Mesenteric fat pad (tissue), 1 donor: ENCODE results near the gene ZC3H15. TPM values are rescaled to one million over a fixed set of nuclear protein-coding genes. Genes with fewer than 3 reads are reported as not detected.
"Not testable (repeated sequence)": the region's sequence is repeated elsewhere in the genome, so short reads cannot be mapped to it uniquely, and the experiment has no call there.

ENCODE experiments used
- DNase-seq: peaks from one replicate; pipeline ENCODE4 v3.0.0-alpha.2; 2020; ENCODE audit warnings: low spot score
- total RNA-seq: library from RNA; stranded (reverse); fragmentation: NEBNext Ultra II Directional; extraction: Animal tissue kit (Norgen Biotek cat#: 25700); gene quantifications from one replicate; pipeline ENCODE4 v1.2.1, GENCODE V29; 2021
- donor health status: DM: yes; HTN: yes; CAD: no.

Gene ZC3H15
- total RNA-seq, 1 donor from 2014 or later, result 59.5 TPM

DNA sequence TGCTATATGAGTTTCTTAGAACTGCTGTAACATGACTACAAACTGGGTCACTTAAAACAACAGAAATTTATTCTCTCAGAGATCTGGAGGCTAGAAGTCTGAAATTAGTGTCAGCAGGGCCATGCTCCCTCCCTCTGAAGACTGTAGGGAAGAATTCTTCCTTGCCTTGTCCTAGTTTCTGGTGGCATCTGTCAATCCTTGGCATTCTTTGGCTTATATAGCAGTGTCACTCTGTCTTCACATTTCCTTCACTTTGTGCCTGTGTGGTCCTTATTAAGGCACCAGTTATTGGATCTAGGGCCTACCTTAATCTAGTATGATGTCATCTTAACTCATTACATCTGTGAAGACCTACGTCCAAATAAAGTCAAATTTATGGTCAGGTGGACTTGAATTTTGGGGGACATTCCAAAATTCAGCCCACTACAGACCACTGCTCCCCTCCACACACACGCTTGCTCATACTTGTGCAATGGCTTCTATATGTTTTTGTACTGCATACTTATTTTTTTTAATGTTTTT is 7.6 kb downstream of the ZC3H15 start:
- DNase-seq, result no peak

DNA sequence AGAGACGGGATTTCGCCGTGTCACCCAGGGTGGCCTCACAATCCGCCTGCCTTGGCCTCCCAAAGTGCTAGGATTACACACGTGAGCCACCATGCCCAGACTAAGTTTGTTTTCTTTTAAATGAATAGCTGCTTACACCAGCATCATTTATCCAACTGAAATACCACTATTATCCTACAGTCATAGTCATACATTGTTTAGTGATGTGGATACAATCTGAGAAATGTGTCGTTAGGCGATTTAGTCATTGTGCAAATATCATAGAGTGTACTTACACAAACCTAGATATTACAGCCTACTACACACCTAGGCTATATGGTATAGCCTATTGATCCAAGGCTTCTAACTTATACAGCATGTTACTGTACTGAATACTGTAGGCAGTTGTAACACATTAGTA is 10.3 kb downstream of the ZC3H15 start:
- no peak for DNase-seq

DNA sequence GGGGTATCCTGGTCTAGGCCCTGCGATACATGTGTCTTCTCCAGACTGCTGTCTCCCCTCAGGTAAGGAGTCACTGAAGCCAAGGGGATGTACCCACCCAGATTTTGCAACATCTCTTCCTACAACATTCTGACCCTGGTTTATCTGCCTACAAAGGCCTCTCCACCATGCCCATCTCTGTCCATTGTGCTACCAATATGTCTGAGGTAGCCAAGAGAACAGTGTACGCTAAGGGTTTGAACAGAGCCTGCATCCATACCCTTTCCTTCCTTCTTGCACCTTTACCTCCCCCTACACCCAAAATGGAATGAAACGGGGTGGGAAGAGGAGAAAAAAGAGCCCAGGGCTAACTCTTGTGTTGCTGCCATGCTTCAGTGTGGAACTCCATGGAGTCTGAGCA is 11.9 kb downstream of the ZC3H15 start:
- no peak for DNase-seq

DNA sequence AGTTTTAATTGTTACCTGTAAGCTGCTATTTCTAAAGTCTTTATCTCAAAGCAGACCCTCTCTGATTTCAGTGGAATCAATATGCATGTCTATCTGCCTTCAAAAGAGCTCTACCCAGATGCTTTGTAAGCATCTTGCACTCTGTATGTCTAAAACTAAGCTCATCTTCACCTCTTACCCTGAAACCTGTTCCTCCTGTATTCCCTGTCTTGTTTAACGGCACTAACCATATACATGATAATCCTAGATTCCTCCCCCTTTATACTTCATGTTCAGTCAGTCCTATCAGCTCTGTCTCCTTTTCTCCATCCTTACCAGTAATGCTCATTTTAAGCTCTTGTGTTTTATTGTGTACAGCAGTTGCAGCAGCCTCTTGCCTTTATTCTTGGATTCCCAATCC is 12.8 kb downstream of the ZC3H15 start:
- no peak for DNase-seq

DNA sequence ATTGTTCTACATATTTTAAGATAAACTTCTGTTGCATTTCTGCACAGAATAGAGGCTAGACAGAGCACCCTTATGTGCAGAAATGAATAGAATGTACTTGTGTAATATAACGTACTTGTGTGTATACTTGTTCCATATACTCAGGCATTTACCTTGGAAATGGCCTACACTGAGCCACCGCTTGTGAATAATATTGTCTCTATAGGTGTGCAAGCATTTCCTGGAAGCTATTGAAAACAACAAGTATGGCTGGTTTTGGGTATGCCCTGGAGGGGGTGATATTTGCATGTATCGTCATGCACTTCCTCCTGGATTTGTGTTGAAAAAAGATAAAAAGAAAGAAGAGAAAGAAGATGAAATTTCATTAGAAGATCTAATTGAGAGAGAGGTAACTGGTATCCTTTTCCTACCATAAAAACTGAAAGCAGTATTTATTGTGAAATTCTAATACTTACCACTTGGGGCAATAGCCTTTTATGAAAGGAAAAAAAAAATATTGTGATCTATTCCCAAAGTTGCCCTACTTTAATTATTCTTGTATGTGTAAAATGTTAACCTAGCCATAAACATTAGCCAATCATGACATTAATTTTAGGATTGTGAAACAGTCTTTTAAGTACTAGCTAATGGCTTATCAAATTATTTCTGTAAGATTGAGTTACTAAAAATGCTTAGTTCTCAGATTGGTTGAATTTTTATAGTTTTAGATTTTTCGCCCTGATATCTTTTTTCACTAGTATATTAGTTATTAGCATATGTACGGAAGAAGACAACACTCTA is 18.0 kb downstream of the ZC3H15 start:
- DNase-seq, result no peak

DNA sequence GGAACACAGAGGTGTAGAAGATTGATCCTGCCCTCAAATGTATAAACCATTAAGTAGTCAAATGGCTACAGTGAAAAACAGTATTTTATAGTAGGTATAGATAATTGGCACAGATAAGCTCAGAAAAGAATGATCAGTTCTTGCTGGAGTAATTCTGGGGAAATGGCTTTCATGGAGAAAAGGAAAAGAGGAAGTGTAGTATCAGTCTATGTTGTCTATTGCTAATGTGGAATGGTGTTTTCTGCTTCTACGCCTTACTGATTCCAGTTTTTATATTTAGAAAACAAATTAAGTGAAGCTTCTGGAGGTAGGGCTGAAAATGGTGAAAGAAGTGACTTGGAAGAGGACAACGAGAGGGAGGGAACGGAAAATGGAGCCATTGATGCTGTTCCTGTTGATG is 22.2 kb downstream of the ZC3H15 start:
- no peak for DNase-seq

DNA sequence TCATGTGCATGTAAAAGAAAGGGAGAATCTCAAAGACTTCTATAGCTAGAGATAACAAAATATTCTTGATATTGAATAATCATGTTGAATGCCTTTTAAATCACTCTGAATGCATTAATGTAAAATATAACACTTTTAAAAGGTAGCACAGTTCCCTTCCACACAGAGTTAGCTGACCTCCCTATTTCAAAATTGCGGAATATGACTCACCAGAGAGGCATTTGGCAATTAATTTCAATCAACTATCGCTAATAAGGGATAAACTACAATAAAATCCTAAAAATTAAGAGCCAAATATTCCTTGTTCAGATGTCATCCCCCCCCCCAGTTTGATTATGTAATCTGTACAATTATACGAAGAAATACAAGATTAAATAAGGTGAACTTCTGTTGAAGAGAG is 29.3 kb downstream of the ZC3H15 start:
- DNase-seq, result no peak

DNA sequence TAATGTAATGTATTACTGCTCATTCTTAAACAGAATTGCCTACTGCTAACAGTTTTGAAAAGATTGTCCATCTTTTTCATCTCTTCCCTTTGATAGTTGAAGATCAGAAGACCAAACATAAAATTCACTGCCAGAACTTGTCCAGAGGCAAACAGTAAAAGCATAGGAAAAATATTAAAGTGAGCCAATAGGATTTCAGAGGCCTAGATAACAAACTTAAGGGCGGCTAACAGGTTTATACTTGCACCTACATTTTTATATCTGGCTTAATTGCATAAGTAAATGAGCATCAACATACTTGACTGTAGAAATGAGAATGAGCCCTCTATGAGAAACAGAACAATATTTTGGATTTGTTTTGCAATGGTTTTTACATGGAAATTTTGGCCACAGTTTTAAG is 30.3 kb downstream of the ZC3H15 start:
- no peak for DNase-seq

DNA sequence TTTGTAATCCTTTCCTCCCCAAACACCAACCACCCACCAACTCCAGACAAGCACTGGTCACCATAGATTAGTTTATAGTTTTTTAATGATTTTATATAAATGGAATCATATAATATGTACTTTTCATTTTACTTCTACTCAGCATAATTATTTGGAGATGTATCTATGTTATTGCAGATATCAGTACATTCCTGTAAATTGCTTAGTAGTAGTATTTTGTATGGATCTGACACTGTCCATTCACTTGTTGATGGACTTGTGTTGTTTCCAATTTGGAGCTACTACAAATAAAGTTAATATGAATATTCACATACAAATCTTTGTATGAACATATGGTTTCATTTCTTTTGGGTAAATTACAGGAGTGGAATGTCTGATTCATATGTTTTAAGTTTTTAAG is 31.0 kb downstream of the ZC3H15 start:
- no peak for DNase-seq

DNA sequence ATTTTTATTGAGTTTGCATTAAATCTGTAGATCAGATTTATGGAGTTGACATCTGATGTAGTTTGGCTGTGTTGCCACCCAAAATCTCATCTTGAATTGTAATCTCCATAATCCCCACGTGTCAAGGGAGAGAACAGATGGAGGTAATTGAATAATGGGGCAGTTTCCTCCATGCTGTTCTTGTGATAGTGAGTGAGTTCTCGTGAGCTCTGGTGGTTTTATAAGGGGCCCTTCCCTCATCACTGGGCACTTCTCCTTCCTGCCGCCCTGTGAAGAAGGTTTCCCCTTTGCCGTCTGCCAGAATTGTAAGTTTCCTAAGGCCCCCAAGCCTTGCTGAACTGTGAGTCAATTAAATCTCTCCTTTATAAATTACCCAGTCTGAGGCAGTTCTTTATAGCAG is 32.2 kb downstream of the ZC3H15 start:
- no peak for DNase-seq

DNA sequence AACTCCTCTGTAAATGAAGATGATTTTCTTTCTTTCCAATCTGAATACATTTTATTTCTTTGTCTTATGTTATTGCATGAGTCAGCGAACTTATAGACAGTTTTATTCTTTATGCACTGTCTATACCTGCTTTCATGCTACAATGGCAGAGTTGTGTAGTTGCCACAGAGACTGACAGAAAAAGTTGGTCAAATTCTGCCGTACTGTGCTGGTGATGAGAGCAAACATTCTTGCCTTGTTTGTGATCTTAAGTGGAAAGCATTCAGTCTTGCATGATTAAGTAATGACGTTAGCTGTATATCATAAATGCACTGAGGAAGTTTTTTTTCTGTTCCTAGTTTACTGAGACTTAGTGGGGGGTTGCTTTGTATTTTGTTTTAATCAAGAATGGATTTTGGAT is 32.9 kb downstream of the ZC3H15 start:
- no peak for DNase-seq

DNA sequence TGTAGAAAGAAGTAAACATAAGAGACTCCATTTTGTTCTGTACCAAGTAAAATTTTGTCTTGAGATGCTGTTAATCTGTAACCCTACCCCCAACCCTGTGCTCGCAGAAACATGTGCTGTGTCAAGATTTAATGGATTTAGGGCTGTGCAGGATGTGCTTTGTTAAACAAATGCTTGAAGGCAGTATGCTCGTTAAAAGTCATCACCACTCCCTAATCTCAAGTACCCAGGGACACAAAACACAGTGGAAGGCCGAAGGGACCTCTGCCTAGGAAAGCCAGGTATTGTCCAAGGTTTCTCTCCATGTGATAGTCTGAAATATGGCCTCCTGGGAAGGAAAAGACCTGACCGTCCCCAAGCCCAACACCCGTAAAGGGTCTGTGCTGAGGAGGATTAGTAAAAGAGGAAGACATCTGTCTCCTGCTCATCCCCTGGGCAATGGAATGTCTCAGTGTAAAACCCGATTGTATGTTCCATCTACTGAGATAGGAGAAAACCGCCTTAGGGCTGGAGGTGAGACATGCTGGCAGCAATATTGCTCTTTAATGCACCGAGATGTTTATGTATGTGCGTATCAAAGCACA is 35.6 kb downstream of the ZC3H15 start:
- not testable (repeated sequence) for DNase-seq

DNA sequence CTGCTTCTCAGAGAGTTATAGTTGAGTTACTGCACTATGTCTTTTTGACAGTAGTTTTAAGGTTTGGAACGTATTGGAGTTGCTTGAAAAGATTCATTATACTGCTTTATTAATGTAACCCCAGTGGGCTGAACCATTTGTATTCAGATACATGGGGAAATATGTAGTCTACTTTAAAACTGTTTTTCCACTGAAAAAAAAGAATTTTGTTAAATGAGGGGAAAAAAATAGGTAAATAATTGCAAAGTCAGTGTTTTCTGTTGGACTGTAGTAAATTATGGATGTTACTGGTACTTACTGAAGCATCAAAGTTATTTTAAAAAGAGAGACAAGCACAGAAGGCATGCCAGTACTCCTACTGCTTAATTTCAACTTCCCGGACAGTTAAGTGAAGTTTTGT is 36.4 kb downstream of the ZC3H15 start:
- DNase-seq, result no peak

DNA sequence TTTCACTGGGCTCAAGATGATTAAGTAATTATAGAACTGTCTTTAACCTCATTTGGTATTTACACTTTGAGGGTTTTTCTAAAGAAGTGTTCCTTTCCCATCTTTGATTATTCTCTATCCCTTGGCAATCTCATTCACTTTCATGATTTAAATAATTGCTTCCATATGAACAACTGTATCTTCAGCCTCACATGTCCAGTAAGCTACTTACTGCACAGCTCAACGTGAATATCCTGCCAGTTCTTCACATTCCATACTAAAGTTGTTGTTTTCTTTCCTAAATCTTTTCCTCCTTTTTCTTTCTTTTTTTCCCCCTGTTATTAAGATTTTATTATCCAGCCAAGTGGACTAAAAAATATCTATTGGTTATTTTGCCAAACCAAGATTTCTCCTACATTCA is 37.7 kb downstream of the ZC3H15 start:
- no peak for DNase-seq

DNA sequence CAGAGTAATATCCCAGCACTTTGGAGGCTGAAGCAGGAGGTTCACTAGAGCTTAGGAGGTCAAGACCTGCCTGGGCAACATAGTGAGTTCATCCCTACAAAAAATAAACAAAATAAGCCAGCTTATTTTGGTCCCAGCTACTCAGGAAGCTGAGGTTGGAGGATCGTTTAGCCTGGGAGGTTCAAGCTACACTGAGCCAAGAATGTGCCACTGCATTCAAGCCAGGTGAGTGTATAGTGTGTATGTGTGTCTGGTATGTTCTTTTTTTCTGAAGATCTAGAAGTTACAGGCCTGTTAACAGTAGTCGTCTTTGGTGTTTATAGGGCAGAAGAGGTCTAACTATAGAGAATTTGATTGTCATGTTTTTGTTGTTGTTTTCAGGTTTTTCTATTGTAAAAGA is 40.2 kb downstream of the ZC3H15 start:
- DNase-seq, result no peak

DNA sequence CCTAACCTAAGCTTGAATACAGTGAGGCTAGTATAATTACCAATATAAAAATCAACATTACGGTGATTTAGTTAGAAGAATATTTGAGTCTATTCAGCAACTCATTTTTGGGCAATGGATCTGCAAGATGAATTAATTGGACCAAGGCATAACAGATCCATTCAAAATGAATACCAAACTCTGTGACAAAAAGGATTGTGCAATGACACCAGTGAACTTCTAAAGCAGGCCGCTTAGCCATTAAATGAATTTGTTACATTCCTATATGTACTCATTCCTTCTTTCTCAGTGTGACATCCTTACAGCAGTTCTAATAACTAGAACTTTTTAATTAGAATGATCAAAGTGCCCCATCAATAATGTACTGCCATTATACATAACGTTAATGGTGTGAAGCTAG is 44.3 kb downstream of the ZC3H15 start:
- no peak for DNase-seq

DNA sequence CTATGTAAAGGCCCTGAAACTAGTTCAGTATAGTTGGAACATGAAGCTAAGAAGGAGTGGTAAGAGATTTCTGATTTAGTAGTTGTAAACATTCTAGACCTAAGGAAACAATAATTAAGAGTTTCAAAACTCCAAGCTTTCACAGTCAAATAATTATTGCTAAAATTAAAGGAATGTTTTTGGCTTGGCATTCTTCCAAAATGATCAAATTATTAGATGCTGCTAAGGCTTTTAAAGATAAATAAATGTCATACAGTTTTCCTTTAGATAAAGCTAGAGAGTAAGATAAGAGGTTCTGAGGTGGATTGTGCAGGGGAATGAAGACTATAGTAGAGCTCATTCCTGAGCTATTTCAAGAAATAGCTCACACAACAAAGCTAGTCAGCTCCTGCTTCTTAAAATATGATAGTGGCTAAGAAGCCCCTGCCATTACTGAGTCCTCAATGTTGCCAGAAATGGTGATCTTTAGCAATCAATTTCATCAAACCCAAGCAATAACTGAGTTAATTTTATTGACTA is 45.3 kb downstream of the ZC3H15 start:
- no peak for DNase-seq

DNA sequence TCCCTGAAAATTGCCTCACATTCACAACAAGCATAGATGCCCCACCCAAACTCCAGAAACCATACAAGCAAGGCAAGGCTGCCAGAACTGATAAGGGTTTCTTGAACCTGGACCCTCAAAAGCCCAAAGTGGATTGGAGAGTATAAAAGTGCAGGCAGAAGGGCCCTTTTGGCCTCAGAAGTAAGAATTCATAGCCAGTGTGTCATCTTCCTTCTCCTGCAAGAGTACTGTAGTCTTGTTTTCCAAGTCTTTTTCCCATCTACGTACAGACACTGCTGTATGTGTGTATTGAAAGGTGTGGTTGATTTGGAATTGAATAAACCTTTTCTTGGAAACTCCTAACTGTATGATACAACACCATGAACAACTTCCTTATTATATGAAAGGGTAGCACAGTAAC is 46.8 kb downstream of the ZC3H15 start:
- DNase-seq, result no peak

DNA sequence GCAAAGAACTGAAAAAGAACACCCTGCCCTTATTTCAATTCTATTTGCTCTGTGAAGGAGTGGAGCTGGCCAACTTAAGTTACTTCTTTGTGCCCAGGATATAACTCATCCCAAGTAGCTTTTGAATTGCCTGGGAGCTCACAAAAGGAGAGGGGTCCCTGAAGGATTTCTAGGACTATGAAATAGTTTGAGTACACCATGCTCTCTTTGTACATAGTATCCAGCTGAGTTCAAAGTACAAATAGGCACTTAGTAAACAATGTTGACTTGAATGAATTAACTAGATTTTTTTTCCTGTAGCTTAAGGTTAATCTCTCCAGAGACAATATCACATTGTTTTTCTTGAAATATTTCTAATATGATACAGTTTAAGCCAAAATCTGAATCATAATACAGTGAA is 47.7 kb downstream of the ZC3H15 start:
- no peak for DNase-seq

DNA sequence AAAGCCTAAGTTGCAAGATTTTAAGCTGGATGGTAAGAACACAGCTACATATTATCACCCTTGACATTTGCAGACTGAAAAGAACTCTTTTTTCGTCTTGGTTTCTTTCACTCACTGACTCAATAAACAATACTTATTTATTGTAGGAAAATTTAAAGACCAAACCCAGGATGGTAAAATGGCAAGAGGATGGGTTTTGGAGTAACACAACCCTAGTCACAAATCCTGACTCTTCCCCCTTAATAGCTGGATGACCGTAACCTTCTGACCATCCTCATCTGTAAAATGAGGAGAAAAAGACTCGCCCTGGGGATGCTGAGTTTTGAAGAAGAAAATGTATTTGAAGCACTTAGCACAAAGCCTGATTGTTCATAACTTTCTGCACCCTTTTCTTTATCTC is 48.3 kb downstream of the ZC3H15 start:
- DNase-seq, result no peak

DNA sequence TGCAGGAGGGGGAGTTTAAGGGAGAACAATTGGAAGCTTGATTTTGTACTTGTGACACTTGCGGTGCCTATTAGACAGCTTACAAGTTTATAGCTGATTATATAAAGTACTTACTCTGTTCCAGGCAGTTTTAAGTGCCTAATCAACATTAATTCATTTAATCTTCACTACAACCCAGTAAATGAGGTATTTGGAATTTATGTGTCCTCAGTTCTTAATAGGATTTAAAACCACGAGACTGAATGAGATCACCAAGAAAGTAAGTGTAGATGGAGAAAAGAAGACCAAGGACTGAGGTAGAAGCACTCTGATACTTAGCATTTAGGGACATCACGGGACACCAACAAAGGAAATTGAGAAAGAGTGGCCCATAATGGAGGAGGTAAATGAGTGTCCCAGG is 49.8 kb downstream of the ZC3H15 start:
- no peak for DNase-seq

DNA sequence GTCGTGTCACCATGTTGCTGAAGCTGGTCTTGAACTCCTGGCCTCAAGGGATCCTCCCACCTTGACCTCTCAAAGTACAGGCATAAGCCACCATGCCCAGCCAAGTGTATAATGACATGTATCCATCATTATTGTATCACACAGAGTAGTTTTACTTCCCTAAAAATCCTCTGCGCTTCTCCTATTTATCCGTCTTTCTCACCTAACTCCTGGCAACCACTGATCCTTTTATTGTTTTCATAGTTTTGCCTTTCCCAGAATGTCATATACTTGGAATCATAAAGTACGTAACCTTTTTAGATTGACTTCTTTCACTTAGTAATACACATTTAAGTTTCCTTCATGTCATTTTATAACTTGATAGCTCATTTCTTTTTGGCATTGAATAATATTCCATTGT is 51.0 kb downstream of the ZC3H15 start:
- no peak for DNase-seq

DNA sequence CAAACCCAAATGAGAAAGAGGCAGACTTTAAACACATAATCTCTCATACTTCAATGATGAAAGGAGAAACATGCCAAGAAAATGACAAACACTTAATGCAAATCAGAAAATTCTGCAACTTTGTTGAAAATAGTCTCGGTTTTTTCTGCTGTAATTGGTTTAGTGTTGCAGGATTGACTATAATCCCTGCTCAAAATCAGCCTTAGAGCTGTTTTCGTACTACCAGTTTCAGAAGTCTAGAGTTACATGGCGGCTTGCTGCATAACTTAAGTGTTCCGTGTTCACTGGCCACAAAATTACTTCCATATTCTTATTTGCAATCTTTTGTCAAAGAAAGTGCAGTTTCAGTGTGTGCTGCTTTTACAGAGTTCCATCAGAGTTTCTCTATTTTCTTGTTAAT is 54.9 kb downstream of the ZC3H15 start:
- DNase-seq, result no peak
